Loucy (cell line): ENCODE results near the gene SOX12.

Experiments
- EZH2phosphoT487 ChIP-seq: fragments of 200-600 bp; IDR thresholded peaks from 2 replicates; pipeline ENCODE4 v1.6.1; 2018; ENCODE audit warnings: antibody characterized with exemption, mild to moderate bottlenecking, moderate library complexity, borderline replicate concordance
- TF ChIP-seq, protein P1 (sequence below): fragments of 200-600 bp; sonication (generic); conservative IDR thresholded peaks from 2 replicates; pipeline ENCODE4 v1.5.1; 2014; ENCODE audit warnings: mild to moderate bottlenecking, antibody characterized with exemption, low read length

- TF ChIP-seq, protein P1, sequence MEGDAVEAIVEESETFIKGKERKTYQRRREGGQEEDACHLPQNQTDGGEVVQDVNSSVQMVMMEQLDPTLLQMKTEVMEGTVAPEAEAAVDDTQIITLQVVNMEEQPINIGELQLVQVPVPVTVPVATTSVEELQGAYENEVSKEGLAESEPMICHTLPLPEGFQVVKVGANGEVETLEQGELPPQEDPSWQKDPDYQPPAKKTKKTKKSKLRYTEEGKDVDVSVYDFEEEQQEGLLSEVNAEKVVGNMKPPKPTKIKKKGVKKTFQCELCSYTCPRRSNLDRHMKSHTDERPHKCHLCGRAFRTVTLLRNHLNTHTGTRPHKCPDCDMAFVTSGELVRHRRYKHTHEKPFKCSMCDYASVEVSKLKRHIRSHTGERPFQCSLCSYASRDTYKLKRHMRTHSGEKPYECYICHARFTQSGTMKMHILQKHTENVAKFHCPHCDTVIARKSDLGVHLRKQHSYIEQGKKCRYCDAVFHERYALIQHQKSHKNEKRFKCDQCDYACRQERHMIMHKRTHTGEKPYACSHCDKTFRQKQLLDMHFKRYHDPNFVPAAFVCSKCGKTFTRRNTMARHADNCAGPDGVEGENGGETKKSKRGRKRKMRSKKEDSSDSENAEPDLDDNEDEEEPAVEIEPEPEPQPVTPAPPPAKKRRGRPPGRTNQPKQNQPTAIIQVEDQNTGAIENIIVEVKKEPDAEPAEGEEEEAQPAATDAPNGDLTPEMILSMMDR: no peak
- TF ChIP-seq EZH2phosphoT487: no peak
These were observed 12.5 kb upstream of the SOX12 start for GRCh38 chr20:312866-313265.
